Endodermal cell (in vitro differentiated cells): ENCODE data around the gene FLYWCH1. TPM values are rescaled to one million over a fixed set of nuclear protein-coding genes. Genes with fewer than 3 reads are reported as not detected.
A peak's percentile ranks its signal among the peaks of the same experiment; 100 is the strongest.
"Not testable (repeated sequence)": the region's sequence is repeated elsewhere in the genome, so short reads cannot be mapped to it uniquely, and the experiment has no call there.

ENCODE experiments used
- DNase-seq: peaks from one replicate; pipeline ENCODE4 v3.0.0-alpha.2; 2017
- H3K27ac ChIP-seq: 2 replicates; pipeline ENCODE4 v1.5.1; 2013; ENCODE audit warnings: mild to moderate bottlenecking, low read depth, low read length, moderate library complexity
- H3K27me3 ChIP-seq: 2 replicates; pipeline ENCODE4 v1.6.1; 2013; ENCODE audit warnings: mild to moderate bottlenecking, low read length, moderate library complexity; ENCODE audit not compliant: insufficient read depth, control insufficient read depth, poor library complexity, severe bottlenecking
- H3K36me3 ChIP-seq: 2 replicates; pipeline ENCODE4 v1.7.0; 2013; ENCODE audit warnings: mild to moderate bottlenecking, low read length, moderate library complexity; ENCODE audit not compliant: control insufficient read depth, insufficient read depth
- H3K4me1 ChIP-seq: one replicate; pipeline ENCODE4 v1.7.0; 2013; ENCODE audit warnings: low read length; ENCODE audit not compliant: control insufficient read depth, insufficient read depth
- H3K4me3 ChIP-seq: 2 replicates; pipeline ENCODE4 v1.5.1; 2013; ENCODE audit warnings: mild to moderate bottlenecking, low read length, moderate library complexity
- H3K9ac ChIP-seq: 2 replicates; pipeline ENCODE4 v1.6.1; 2013; ENCODE audit warnings: mild to moderate bottlenecking, low read length, moderate library complexity; ENCODE audit not compliant: poor library complexity, severe bottlenecking; ENCODE audit errors: extremely low read depth
- H3K9me3 ChIP-seq: 2 replicates; pipeline ENCODE4 v1.6.1; 2013; ENCODE audit warnings: mild to moderate bottlenecking, low read length, moderate library complexity; ENCODE audit not compliant: control insufficient read depth
- H3K27ac Mint-ChIP-seq: 2 replicates; pipeline ENCODE4 v1.8.0; 2020; ENCODE audit warnings: mixed read lengths
- H3K27me3 Mint-ChIP-seq: 2 replicates; pipeline ENCODE4 v1.8.0; 2021; ENCODE audit warnings: mild to moderate bottlenecking, mixed read lengths; ENCODE audit not compliant: insufficient read depth
- H3K36me3 Mint-ChIP-seq: 2 replicates; pipeline ENCODE4 v1.8.0; 2020; ENCODE audit warnings: low read depth, mixed read lengths
- H3K4me1 Mint-ChIP-seq: 2 replicates; pipeline ENCODE4 v1.8.0; 2020; ENCODE audit warnings: mixed read lengths
- H3K4me3 Mint-ChIP-seq: 2 replicates; pipeline ENCODE4 v1.8.0; 2020; ENCODE audit warnings: mild to moderate bottlenecking, moderate library complexity, mixed read lengths
- H3K9me3 Mint-ChIP-seq: 2 replicates; pipeline ENCODE4 v1.8.0; 2020; ENCODE audit warnings: mild to moderate bottlenecking, mixed read lengths
- WGBS, 2 experiments: methylation state at CpG; one replicate each; pipeline versions ENCODE4 v1.1.5 to v1.1.7; 2013; ENCODE audit warnings: missing lambda C conversion rate in 2 of 2, mixed read lengths in 1 of 2; ENCODE audit not compliant: insufficient coverage in 1 of 2, insufficient read length in 1 of 2; 5-methylcytosine and 5-hydroxymethylcytosine counted together
- total RNA-seq, 2 donors: library from RNA; stranded (reverse); fragmentation: NEBNext Ultra II Directional in 1 of 2; extraction: Animal tissue kit (Norgen Biotek cat#: 25700) in 1 of 2; gene quantifications; 2 replicates in 1 of 2; 3 replicates in 1 of 2; pipeline ENCODE4 v1.2.1, GENCODE V29; 2021
- TF ChIP-seq, protein P1 (sequence below): fragments of 200-600 bp; sonication (generic); conservative IDR thresholded peaks from 2 replicates; pipeline ENCODE4 v1.5.0; 2021; ENCODE audit warnings: antibody characterized with exemption, mild to moderate bottlenecking

FLYWCH1 gene
- total RNA-seq, 2 donors from 2014 or later, result 20.5 to 33.6 TPM

DNA sequence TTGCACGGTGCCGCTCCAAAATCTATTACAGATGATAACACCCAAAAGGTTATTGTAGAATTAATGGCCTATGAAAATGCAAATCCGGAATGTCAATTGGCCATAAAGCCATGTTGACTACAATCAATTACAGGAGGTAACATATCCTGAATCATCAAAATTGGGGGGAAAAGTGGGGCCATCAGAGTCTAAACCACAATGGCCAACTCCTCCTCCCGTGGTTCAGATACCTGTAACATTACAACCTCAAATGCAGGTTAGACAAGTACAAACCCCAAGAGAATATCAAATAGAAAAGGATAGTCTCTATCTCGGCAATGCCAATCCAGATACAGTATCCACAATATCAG lies 14.9 kb downstream of the FLYWCH1 start:
- Histone ChIP-seq H3K27ac (no peak overlapping the region), H3K9ac (no peak overlapping the region), H3K36me3 (peaks cover 12% of the 10 kb centered on the region), H3K4me3 (no peak overlapping the region), H3K4me1 (peaks cover 6% of the 10 kb centered on the region), H3K9me3 (peaks cover 9% of the 10 kb centered on the region), H3K27me3 (no peaks in the 10 kb centered on the region)
- H3K9me3 Mint-ChIP-seq, result peaks cover 12% of the 10 kb centered on the region
- WGBS, 2 experiments, result 97 to 98% methylated on average over 4 to 5 of the region's 5 CpGs
- DNase-seq, result no peak
- H3K4me1 Mint-ChIP-seq, result peaks cover 19% of the 10 kb centered on the region
- H3K27me3 Mint-ChIP-seq, result no peaks in the 10 kb centered on the region
- TF ChIP-seq, protein P1, sequence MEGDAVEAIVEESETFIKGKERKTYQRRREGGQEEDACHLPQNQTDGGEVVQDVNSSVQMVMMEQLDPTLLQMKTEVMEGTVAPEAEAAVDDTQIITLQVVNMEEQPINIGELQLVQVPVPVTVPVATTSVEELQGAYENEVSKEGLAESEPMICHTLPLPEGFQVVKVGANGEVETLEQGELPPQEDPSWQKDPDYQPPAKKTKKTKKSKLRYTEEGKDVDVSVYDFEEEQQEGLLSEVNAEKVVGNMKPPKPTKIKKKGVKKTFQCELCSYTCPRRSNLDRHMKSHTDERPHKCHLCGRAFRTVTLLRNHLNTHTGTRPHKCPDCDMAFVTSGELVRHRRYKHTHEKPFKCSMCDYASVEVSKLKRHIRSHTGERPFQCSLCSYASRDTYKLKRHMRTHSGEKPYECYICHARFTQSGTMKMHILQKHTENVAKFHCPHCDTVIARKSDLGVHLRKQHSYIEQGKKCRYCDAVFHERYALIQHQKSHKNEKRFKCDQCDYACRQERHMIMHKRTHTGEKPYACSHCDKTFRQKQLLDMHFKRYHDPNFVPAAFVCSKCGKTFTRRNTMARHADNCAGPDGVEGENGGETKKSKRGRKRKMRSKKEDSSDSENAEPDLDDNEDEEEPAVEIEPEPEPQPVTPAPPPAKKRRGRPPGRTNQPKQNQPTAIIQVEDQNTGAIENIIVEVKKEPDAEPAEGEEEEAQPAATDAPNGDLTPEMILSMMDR, result no peak
- H3K27ac Mint-ChIP-seq, result no peak overlapping the region
- H3K36me3 Mint-ChIP-seq, result peaks cover 19% of the 10 kb centered on the region
- H3K4me3 Mint-ChIP-seq, result no peak overlapping the region

- no peak overlapping the region for H3K27ac ChIP-seq
- H3K9ac ChIP-seq, result no peak overlapping the region
- H3K27ac Mint-ChIP-seq, result peak overlapping the region; percentile 52
- peaks cover 9% of the 10 kb centered on the region for H3K9me3 ChIP-seq
- 31 to 36% methylated on average over 10 to 19 of the region's 19 CpGs for WGBS, 2 experiments
- TF ChIP-seq, protein P1, result peak; percentile 97
- no peak overlapping the region for H3K4me3 Mint-ChIP-seq
- H3K4me1 ChIP-seq, result peaks cover 6% of the 10 kb centered on the region
- peaks cover 12% of the 10 kb centered on the region for H3K9me3 Mint-ChIP-seq
- DNase-seq, result peak; percentile 96
- H3K27me3 Mint-ChIP-seq, result no peaks in the 10 kb centered on the region
- H3K36me3 Mint-ChIP-seq, result peaks cover 18% of the 10 kb centered on the region
- peaks cover 7% of the 10 kb centered on the region for H3K36me3 ChIP-seq
- H3K4me3 ChIP-seq, result peak overlapping the region; percentile 50
- H3K4me1 Mint-ChIP-seq, result peaks cover 19% of the 10 kb centered on the region
- no peaks in the 10 kb centered on the region for H3K27me3 ChIP-seq
Observed at GRCh38 chr16:2927010-2927646, 15.4 kb downstream of the FLYWCH1 start.

DNA sequence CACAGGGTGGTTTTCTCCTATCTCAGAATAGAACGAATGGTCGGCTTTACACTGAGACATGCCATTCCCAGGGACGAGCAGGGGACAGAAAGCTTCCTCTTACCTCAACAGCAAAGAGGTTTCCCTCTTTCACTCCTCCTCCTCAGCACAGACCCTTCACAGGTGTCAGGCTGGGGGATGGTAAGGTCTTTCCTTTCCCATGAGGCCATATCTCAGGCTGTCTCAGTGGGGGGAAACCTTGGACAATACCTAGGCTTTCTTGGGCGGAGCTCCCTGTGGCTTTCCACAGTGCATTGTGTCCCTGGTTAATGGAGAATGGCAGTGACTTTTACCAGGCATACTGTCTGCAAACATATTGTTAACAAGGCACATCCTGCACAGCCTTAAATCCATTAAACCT lies 16.4 kb downstream of the FLYWCH1 start:
- peak overlapping the region; percentile 15 for H3K4me3 Mint-ChIP-seq
- H3K27ac Mint-ChIP-seq, result peak overlapping the region; percentile 92
- peak; percentile 73 for DNase-seq
- peaks cover 14% of the 10 kb centered on the region for H3K36me3 Mint-ChIP-seq
- not testable (repeated sequence) for H3K4me1 ChIP-seq, H3K9me3 ChIP-seq, H3K27me3 Mint-ChIP-seq, H3K27me3 ChIP-seq, H3K36me3 ChIP-seq, H3K27ac ChIP-seq
- peaks cover 12% of the 10 kb centered on the region for H3K9me3 Mint-ChIP-seq
- Histone ChIP-seq H3K4me3 (peak overlapping the region; percentile 50), H3K9ac (peak overlapping the region; percentile 53)
- WGBS, 2 experiments, result 70 to 72% methylated on average over 3 to 4 of the region's 4 CpGs
- peaks cover 19% of the 10 kb centered on the region for H3K4me1 Mint-ChIP-seq

GRCh38 chr16:2928796-2929195 lies 17.1 kb downstream of the FLYWCH1 start:
- peaks cover 12% of the 10 kb centered on the region for H3K9me3 Mint-ChIP-seq
- H3K4me1 ChIP-seq, result peaks cover 6% of the 10 kb centered on the region
- no peaks in the 10 kb centered on the region for H3K27me3 ChIP-seq
- 93 to 97% methylated on average over 6 to 11 of the region's 11 CpGs for WGBS, 2 experiments
- H3K4me1 Mint-ChIP-seq, result peaks cover 19% of the 10 kb centered on the region
- peaks cover 9% of the 10 kb centered on the region for H3K36me3 ChIP-seq
- H3K4me3 ChIP-seq, result no peak overlapping the region
- peak overlapping the region; percentile 92 for H3K27ac Mint-ChIP-seq
- H3K36me3 Mint-ChIP-seq, result peaks cover 14% of the 10 kb centered on the region
- peak overlapping the region; percentile 15 for H3K4me3 Mint-ChIP-seq
- H3K27ac ChIP-seq, result peak overlapping the region; percentile 49
- peak overlapping the region; percentile 53 for H3K9ac ChIP-seq
- DNase-seq, result no peak
- H3K27me3 Mint-ChIP-seq, result no peaks in the 10 kb centered on the region
- peaks cover 9% of the 10 kb centered on the region for H3K9me3 ChIP-seq
- TF ChIP-seq, protein P1, result no peak
